Measurements from ENCODE around the gene SYVN1. TPM values are rescaled to one million over a fixed set of nuclear protein-coding genes. Genes with fewer than 3 reads are reported as not detected.

SYVN1 gene
- total RNA-seq, 1 donor from 2014 or later: 232 TPM

DNA sequence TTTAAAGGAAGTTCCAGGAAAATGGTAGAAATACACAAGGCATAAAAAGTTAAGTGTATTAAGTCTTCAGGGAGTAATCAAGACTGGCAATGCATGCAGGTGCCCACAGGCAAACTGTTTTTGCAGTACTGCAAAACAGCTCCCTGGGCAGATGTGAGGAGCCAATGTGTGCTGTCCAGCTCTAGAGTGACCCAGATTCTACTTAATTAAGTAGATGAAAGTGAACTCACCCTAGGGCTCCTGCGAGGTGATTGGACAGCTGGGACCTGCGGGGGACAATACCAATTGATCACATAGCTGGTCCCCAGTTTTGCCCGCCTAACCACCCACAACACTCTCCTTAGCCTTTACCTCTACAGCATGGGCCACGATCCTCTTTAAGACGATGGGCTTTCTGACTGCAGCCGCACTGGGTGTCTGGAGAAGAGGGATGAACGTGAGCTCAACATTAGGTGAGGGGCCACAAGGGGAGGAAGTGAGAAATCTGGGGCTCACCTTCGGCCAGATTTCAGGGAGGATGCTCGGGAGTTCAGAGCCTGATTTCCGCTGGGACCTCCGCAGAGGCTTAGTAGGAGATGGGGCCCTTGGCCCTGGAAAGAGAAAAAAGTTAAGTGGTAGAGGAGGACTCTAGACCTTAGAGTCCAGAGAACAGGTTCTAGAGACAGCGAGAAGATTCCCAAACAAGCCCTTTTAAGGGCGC, 51.0 kb downstream of the SYVN1 start:
- ATAC-seq (ENCODE audit: low read depth) (no peak), DNase-seq (no peak)
- intact Hi-C loops (cut with micrococcal nuclease): no loop called here
- ChIA-PET CTCF (interaction anchor here (0.6 to 1.7 kb wide), 2 partner anchors 69 to 892 kb away, joined by 3 read pairs; partner anchors contain the start of gene ARL2), POLR2A (interaction anchor here (0.6 to 2.2 kb wide), 5 partner anchors 9 to 58 kb away, joined by 3 to 7 read pairs (median 4); partner anchors contain the start of genes SYVN1 and VPS51)
- TF ChIP-seq, protein P1, sequence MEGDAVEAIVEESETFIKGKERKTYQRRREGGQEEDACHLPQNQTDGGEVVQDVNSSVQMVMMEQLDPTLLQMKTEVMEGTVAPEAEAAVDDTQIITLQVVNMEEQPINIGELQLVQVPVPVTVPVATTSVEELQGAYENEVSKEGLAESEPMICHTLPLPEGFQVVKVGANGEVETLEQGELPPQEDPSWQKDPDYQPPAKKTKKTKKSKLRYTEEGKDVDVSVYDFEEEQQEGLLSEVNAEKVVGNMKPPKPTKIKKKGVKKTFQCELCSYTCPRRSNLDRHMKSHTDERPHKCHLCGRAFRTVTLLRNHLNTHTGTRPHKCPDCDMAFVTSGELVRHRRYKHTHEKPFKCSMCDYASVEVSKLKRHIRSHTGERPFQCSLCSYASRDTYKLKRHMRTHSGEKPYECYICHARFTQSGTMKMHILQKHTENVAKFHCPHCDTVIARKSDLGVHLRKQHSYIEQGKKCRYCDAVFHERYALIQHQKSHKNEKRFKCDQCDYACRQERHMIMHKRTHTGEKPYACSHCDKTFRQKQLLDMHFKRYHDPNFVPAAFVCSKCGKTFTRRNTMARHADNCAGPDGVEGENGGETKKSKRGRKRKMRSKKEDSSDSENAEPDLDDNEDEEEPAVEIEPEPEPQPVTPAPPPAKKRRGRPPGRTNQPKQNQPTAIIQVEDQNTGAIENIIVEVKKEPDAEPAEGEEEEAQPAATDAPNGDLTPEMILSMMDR (IDR thresholded peaks at IDR 0.05): no peak
- Mint-ChIP-seq H3K4me1 (peaks cover 30% of the 10 kb centered on the region), H3K27ac (peak overlapping the region; percentile 94), H3K9me3 (no peaks in the 10 kb centered on the region), H3K27me3 (no peaks in the 10 kb centered on the region), H3K4me3 (peak overlapping the region; percentile 93), H3K36me3 (ENCODE audit: low read depth) (peaks cover 37% of the 10 kb centered on the region)

DNA sequence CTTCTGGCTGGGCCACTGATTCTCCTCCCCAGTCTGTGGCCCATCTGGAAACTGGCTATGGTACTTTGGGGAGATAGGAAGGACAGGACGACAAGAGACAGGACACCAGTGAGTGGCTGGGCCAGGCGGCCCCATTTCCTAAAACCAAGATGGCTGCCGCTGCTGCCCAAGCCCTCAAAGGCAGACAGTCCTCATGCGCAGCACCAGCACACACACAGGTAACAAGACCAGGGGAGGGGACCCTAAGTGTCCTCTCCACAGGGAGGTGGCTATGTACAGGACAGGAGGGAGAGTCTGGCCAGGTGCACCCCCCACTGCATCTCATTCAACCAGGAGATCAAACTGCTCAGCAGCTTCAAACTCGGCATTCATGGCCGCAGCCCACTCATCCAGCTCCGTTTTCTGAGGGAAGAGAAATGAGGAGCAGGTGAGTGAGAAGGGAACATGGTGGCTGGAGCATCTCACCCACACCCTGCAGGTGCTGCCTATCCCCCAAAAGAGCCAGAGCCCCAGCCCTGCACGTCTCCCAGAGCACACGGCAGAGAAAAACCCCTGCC, 55.5 kb downstream of the SYVN1 start:
- CTCF ChIA-PET: interaction anchor here (1.4 to 1.9 kb wide), 2 partner anchors 64 to 231 kb away, joined by 3 to 6 read pairs; partner anchors contain the start of gene ARL2
- ATAC-seq (ENCODE audit: low read depth) (no peak), DNase-seq (no peak)
- H3K36me3 Mint-ChIP-seq (ENCODE audit: low read depth): peaks cover 1% of the 10 kb centered on the region
- H3K4me3 Mint-ChIP-seq: no peak overlapping the region
- no peaks in the 10 kb centered on the region for H3K9me3 Mint-ChIP-seq
- no peaks in the 10 kb centered on the region for H3K27me3 Mint-ChIP-seq
- intact Hi-C loops (cut with micrococcal nuclease): loop anchor here (1.0 kb wide), 3 partner anchors 52 to 232 kb away; partner anchors contain the start of gene SNX15
- POLR2A ChIA-PET: interaction anchor here (0.6 to 1.0 kb wide), 4 partner anchors 14 to 43 kb away, joined by 3 to 7 read pairs (median 6); partner anchors contain the start of genes FAU, VPS51 and ZNHIT2
- TF ChIP-seq, protein P1 (IDR thresholded peaks at IDR 0.05): no peak
- peaks cover 14% of the 10 kb centered on the region for H3K4me1 Mint-ChIP-seq
- H3K27ac Mint-ChIP-seq: peak overlapping the region; percentile 41

DNA sequence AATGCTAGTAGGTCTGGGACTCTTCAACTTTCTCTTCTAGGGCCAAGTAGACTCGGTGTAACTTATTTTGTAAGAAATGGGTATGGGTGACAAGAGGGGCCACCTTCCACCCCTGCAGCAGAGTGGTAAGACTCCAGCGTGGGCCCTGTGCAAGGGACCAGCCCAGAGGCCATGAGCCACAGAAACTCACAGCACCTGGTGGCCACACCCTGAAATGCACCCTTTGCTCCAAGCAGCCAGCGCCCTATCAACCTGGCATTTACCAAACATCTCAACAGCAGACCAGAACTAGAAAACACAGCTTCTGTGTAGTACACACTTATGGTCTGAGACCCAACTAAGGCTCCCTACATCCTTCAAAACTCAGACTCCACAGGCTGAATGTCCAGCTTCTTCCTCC, 56.2 kb downstream of the SYVN1 start:
- CTCF ChIA-PET: interaction anchor here (1.4 to 1.9 kb wide), 2 partner anchors 64 to 230 kb away, joined by 3 to 6 read pairs; partner anchors contain the start of gene ARL2
- no peaks in the 10 kb centered on the region for H3K9me3 Mint-ChIP-seq
- DNase-seq (peak; percentile 51), ATAC-seq (ENCODE audit: low read depth) (peak; percentile 99)
- intact Hi-C loops (cut with micrococcal nuclease): loop anchor here (1.0 kb wide), 3 partner anchors 51 to 231 kb away; partner anchors contain the start of gene SNX15
- H3K27me3 Mint-ChIP-seq: no peaks in the 10 kb centered on the region
- H3K27ac Mint-ChIP-seq: peak overlapping the region; percentile 41
- POLR2A ChIA-PET: interaction anchor here (0.6 to 1.0 kb wide), 3 partner anchors 15 to 39 kb away, joined by 3 to 7 read pairs (median 5); partner anchors contain the start of genes VPS51 and ZNHIT2
- TF ChIP-seq, protein P1 (IDR thresholded peaks at IDR 0.05): no peak
- no peak overlapping the region for H3K4me3 Mint-ChIP-seq
- H3K4me1 Mint-ChIP-seq: peaks cover 10% of the 10 kb centered on the region
- H3K36me3 Mint-ChIP-seq (ENCODE audit: low read depth): no peaks in the 10 kb centered on the region

DNA sequence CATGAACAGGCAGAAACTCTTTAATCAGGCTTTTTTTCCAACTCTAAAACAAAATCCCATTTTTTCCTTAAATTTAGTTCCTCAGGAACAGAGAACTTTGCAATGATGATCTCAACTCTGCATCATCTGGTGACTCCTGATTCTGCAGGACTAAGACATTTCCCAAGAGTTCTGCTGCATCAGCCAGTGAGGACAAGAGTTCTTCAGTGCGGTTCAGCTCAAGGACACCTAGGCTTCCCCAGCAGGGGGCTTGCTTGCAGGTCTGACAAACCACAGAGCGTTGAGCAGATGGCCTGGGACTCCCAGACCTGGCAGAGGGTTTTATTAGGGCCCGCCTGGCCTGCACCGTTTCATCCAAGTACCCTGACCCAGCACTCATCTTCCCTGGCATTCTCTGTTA, 56.9 kb downstream of the SYVN1 start:
- Mint-ChIP-seq H3K27me3 (no peaks in the 10 kb centered on the region), H3K36me3 (ENCODE audit: low read depth) (no peaks in the 10 kb centered on the region), H3K4me1 (peaks cover 10% of the 10 kb centered on the region), H3K27ac (no peak overlapping the region), H3K4me3 (no peak overlapping the region), H3K9me3 (no peaks in the 10 kb centered on the region)
- ChIA-PET CTCF (interaction anchor here (1.4 to 1.9 kb wide), 3 partner anchors 33 to 229 kb away, joined by 3 to 7 read pairs (median 6); partner anchors contain the start of gene ARL2), POLR2A (interaction anchor here (0.6 kb wide), 1 partner anchor 67 kb away, joined by 7 read pairs; no protein-coding TSS in a partner anchor)
- TF ChIP-seq, protein P1 (IDR thresholded peaks at IDR 0.05): no peak
- intact Hi-C loops (cut with micrococcal nuclease): no loop called here
- ATAC-seq (ENCODE audit: low read depth): no peak
- no peak for DNase-seq

Other genes with a start within 250 kb of the SYVN1 start
- 31.2 and 35.0 TPM in 2 replicates for gene ATG2A, start 217.3 kb downstream of the SYVN1 start, total RNA-seq
- gene PPP2R5B, start 209.8 kb downstream of the SYVN1 start, total RNA-seq: 12.0 and 12.6 TPM in 2 replicates
- gene GPHA2, start 198.6 kb downstream of the SYVN1 start, total RNA-seq: 0.33 and 0.71 TPM in 2 replicates
- gene MAJIN, start 162.4 kb downstream of the SYVN1 start, total RNA-seq: 0.20 and 1.5 TPM in 2 replicates
- gene BATF2, start 137.5 kb downstream of the SYVN1 start, total RNA-seq: 0.07 and 0.24 TPM in 2 replicates
- 65.6 and 79.4 TPM in 2 replicates for gene ARL2, start 120.4 kb downstream of the SYVN1 start, total RNA-seq
- gene SNX15, start 107.1 kb downstream of the SYVN1 start, total RNA-seq: 17.3 and 19.3 TPM in 2 replicates
- 3.8 and 5.4 TPM in 2 replicates for gene SAC3D1, start 93.3 kb downstream of the SYVN1 start, total RNA-seq
- 11.3 and 13.4 TPM in 2 replicates for gene NAALADL1, start 76.0 kb downstream of the SYVN1 start, total RNA-seq
- gene CDCA5, start 50.5 kb downstream of the SYVN1 start, total RNA-seq: 2.6 and 3.4 TPM in 2 replicates
- 35.7 and 36.6 TPM in 2 replicates for gene ZFPL1, start 50.3 kb downstream of the SYVN1 start, total RNA-seq
- 224 and 243 TPM in 2 replicates for gene VPS51, start 38.3 kb downstream of the SYVN1 start, total RNA-seq
- gene TM7SF2, start 22.6 kb downstream of the SYVN1 start, total RNA-seq: 24.6 and 25.4 TPM in 2 replicates
- 11.3 and 13.4 TPM in 2 replicates for gene ZNHIT2, start 16.8 kb downstream of the SYVN1 start, total RNA-seq
- gene FAU, start 12.4 kb downstream of the SYVN1 start, total RNA-seq: 1,416 and 1,501 TPM in 2 replicates
- gene MRPL49, start 12.2 kb downstream of the SYVN1 start, total RNA-seq: 60.0 and 62.4 TPM in 2 replicates
- gene SPDYC, start 35.7 kb upstream of the SYVN1 start, total RNA-seq: not detected in 2 replicates
- gene CAPN1, start 47.4 kb upstream of the SYVN1 start, total RNA-seq: 239 and 260 TPM in 2 replicates
- gene POLA2, start 127.4 kb upstream of the SYVN1 start, total RNA-seq: 37.1 and 43.4 TPM in 2 replicates
- gene CDC42EP2, start 180.3 kb upstream of the SYVN1 start, total RNA-seq: 0.18 and 0.83 TPM in 2 replicates
- gene DPF2, start 199.3 kb upstream of the SYVN1 start, total RNA-seq: 88.3 and 89.6 TPM in 2 replicates
- gene TIGD3, start 220.2 kb upstream of the SYVN1 start, total RNA-seq: 1.4 and 1.6 TPM in 2 replicates
- gene SLC25A45, start 248.1 kb upstream of the SYVN1 start, total RNA-seq: 11.4 and 12.3 TPM in 2 replicates